BLaER1 treated with 17β-estradiol and CSF1 and Interleukin-3, amounts not matched to agents 10 nM and 100 nM (cell line): Measurements from ENCODE around the gene ADAMTS3.
"Not testable (repeated sequence)": the region's sequence is repeated elsewhere in the genome, so short reads cannot be mapped to it uniquely, and the experiment has no call there.

ENCODE experiments used
- H3K27ac ChIP-seq, 11 experiments: shearing (Covaris generic); formaldehyde crosslinking; 2 replicates each; pipeline ENCODE4 v1.8.1; 2022
- H3K27me3 ChIP-seq, 11 experiments: shearing (Covaris generic); formaldehyde crosslinking; 2 replicates each; pipeline ENCODE4 v1.8.1; 2022
- H3K36me3 ChIP-seq, 11 experiments: shearing (Covaris generic); formaldehyde crosslinking; 2 replicates each; pipeline ENCODE4 v1.8.1; 2022
- H3K4me1 ChIP-seq, 10 experiments: shearing (Covaris generic); formaldehyde crosslinking; 2 replicates each; pipeline ENCODE4 v1.8.1; 2022
- H3K4me2 ChIP-seq, 11 experiments: shearing (Covaris generic); formaldehyde crosslinking; 2 replicates each; pipeline ENCODE4 v1.8.1; 2022
- H3K4me3 ChIP-seq, 10 experiments: shearing (Covaris generic); formaldehyde crosslinking; 2 replicates each; pipeline ENCODE4 v1.8.1; 2022
- H3K9ac ChIP-seq, 11 experiments: shearing (Covaris generic); formaldehyde crosslinking; 2 replicates each; pipeline ENCODE4 v1.8.1; 2022
- H3K9me3 ChIP-seq, 11 experiments: shearing (Covaris generic); formaldehyde crosslinking; replicated peaks in 1 of 11; 2 replicates each; pipeline ENCODE4 v1.8.1; 2022
- H4K20me1 ChIP-seq, 11 experiments: shearing (Covaris generic); formaldehyde crosslinking; 2 replicates each; pipeline ENCODE4 v1.8.1; 2022
- Cebpa-rat ChIP-seq, 11 experiments: shearing (Covaris generic); IDR thresholded peaks; 2 replicates each; pipeline ENCODE4 v1.8.1; 2022

Gene ADAMTS3

DNA sequence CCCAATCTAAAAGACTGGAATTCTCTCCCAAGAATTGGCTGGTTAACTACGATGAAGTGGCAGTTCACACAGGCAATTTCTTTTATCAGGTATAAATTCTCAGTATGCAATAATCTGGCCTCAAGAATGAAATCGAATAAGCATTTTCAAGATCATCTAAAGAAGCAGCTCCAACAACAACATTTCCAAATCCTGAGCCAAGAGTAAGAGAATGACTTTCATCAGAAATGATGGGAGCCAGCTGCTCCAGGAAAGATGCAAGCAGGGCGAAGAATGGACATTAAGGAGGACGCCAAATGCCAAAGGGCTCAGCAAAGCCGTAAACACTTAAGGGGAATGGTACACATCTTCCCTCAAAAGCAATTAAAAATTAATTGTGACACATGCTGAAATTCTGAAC is 12.0 kb downstream of the ADAMTS3 start:
- TF ChIP-seq Cebpa-rat (IDR thresholded peaks at IDR 0.05), result no peak
- no peaks in the 10 kb centered on the region for H3K36me3 ChIP-seq
- no peaks in the 10 kb centered on the region for H4K20me1 ChIP-seq
- no peaks in the 10 kb centered on the region for H3K9me3 ChIP-seq
- H3K4me2 ChIP-seq, result no peak overlapping the region
- no peaks in the 10 kb centered on the region for H3K27me3 ChIP-seq
- H3K9ac ChIP-seq, result no peak overlapping the region
- H3K27ac ChIP-seq, result no peak overlapping the region
- H3K4me1 ChIP-seq, result no peaks in the 10 kb centered on the region
- no peak overlapping the region for H3K4me3 ChIP-seq

- no peaks in the 10 kb centered on the region for H3K9me3 ChIP-seq
- H3K27me3 ChIP-seq, result no peaks in the 10 kb centered on the region
- no peaks in the 10 kb centered on the region for H3K36me3 ChIP-seq
- no peak overlapping the region for H3K9ac ChIP-seq
- no peak overlapping the region for H3K4me2 ChIP-seq
- H3K4me3 ChIP-seq, result no peak overlapping the region
- no peaks in the 10 kb centered on the region for H3K4me1 ChIP-seq
- no peak overlapping the region for H3K27ac ChIP-seq
- H4K20me1 ChIP-seq, result no peaks in the 10 kb centered on the region
- TF ChIP-seq Cebpa-rat (IDR thresholded peaks at IDR 0.05), result no peak
These were observed 13.6 kb downstream of the ADAMTS3 start for GRCh38 chr4:72555377-72555831.

- Histone ChIP-seq H3K9me3 (no peaks in the 10 kb centered on the region), H3K27ac (no peak overlapping the region), H3K4me1 (no peaks in the 10 kb centered on the region), H3K9ac (no peak overlapping the region), H3K4me2 (no peak overlapping the region), H3K4me3 (no peak overlapping the region), H4K20me1 (no peaks in the 10 kb centered on the region), H3K27me3 (no peaks in the 10 kb centered on the region), H3K36me3 (no peaks in the 10 kb centered on the region)
- TF ChIP-seq Cebpa-rat (IDR thresholded peaks at IDR 0.05), result no peak
These were observed 15.3 kb downstream of the ADAMTS3 start for GRCh38 chr4:72553540-72554337.

DNA sequence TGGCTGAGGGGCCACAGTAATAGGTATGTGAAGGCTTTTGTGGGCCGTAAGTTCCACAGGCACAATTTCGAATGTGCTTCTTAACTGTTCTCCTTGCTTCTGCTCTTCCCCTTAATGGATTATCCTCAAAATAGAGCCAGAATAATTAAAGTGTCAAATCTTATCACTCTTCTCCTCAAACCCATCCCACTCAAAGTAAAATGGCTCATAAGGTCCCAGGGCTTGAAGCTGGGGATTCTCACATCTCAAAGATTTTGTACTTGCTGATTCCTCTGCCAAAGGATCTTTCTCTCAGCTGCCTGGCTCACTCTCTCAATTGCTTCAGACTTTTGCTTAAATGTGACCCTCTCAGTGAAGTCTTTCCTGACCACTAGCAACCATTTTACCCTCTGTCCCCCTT is 16.6 kb downstream of the ADAMTS3 start:
- H3K36me3 ChIP-seq, result no peaks in the 10 kb centered on the region
- H3K9me3 ChIP-seq, result no peaks in the 10 kb centered on the region
- H3K4me2 ChIP-seq, result no peak overlapping the region
- H3K27ac ChIP-seq, result no peak overlapping the region
- H4K20me1 ChIP-seq, result no peaks in the 10 kb centered on the region
- H3K27me3 ChIP-seq, result no peaks in the 10 kb centered on the region
- no peak for TF ChIP-seq Cebpa-rat (IDR thresholded peaks at IDR 0.05)
- H3K4me1 ChIP-seq, result no peaks in the 10 kb centered on the region
- no peak overlapping the region for H3K9ac ChIP-seq
- H3K4me3 ChIP-seq, result no peak overlapping the region

DNA sequence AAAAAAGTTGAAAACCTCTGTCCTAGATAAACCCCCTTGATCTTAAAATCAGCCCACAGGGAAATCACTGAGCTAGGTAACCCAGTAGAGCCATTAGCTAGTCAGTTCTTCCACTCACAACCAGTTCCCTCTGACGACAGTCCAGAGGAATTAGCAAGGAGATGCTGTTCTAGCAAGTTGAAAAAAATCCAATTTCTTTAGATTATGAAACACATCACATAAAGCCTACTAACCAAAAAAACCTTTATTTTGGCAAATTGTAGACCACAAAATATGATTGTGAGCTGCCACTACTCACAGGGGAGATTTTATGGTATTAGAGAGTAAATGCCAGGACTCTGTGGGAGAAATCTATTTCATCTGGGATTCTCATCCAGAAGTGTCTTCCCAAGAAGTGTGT is 22.6 kb downstream of the ADAMTS3 start:
- TF ChIP-seq Cebpa-rat (IDR thresholded peaks at IDR 0.05), result no peak
- H3K4me2 ChIP-seq, result no peak overlapping the region
- H3K27me3 ChIP-seq, result no peaks in the 10 kb centered on the region
- H3K9me3 ChIP-seq, result peaks cover 0 to 2% (median under 1%) of the 10 kb centered on the region in 11 experiments; a peak in 13 of 22 replicates
- H3K36me3 ChIP-seq, result no peaks in the 10 kb centered on the region
- no peaks in the 10 kb centered on the region for H3K4me1 ChIP-seq
- no peak overlapping the region for H3K27ac ChIP-seq
- no peak overlapping the region for H3K9ac ChIP-seq
- no peaks in the 10 kb centered on the region for H4K20me1 ChIP-seq
- no peak overlapping the region for H3K4me3 ChIP-seq

DNA sequence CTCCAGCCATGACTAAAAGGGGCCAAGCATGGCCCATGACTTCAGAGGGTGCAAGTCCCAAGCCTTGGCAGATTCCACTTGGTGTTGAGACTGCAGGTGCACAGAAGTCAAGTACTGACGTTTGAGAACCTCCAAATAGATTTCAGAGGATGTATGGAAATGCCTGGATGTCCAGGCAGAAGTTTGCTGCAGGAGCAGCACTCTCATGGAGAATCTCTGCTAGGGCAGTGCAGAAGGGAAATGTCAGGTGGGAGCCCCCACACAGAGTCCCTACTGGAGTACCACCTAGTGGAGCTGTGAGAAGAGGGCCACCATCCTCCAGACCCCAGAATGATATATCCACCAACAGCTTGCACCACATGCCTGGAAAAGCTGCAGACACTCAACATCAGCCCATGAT is 28.3 kb downstream of the ADAMTS3 start:
- not testable (repeated sequence) for H3K36me3 ChIP-seq, H3K4me1 ChIP-seq, H3K4me3 ChIP-seq, H4K20me1 ChIP-seq, H3K4me2 ChIP-seq, H3K9ac ChIP-seq, H3K27me3 ChIP-seq, H3K27ac ChIP-seq
- peaks cover 15 to 41% (median 26%) of the 10 kb centered on the region in 11 experiments for H3K9me3 ChIP-seq

GRCh38 chr4:72538006-72538405 is 31.0 kb downstream of the ADAMTS3 start:
- TF ChIP-seq Cebpa-rat (IDR thresholded peaks at IDR 0.05), result no peak
- no peak overlapping the region for H3K9ac ChIP-seq

DNA sequence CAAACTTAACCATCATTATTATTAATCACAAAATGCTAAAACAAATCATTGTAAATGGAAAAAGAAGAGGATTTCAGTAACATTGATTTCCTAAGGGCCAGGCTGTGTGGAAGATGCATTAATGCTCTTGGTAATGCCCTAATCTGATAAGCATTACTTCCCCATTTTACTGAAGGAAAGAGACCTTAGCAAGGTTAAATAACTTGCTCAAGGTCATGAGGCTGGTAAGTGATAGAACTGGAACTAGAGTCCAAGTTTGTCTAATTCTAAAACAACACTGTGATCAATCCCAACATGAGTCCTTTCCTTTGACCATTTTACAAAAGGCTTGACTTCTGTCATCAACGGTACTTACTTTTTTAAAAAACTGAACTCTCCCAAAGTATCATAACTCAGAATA is 32.6 kb downstream of the ADAMTS3 start:
- Histone ChIP-seq H3K27me3 (no peaks in the 10 kb centered on the region), H3K4me2 (no peak overlapping the region), H3K4me1 (no peaks in the 10 kb centered on the region), H3K9ac (no peak overlapping the region), H3K9me3 (peaks cover 17 to 40% (median 26%) of the 10 kb centered on the region in 11 experiments), H3K36me3 (no peaks in the 10 kb centered on the region), H4K20me1 (no peaks in the 10 kb centered on the region), H3K27ac (no peak overlapping the region), H3K4me3 (no peak overlapping the region)
- no peak for TF ChIP-seq Cebpa-rat (IDR thresholded peaks at IDR 0.05)

More at GRCh38 chr4:72538006-72538405, 31.0 kb downstream of the ADAMTS3 start:
- no peak overlapping the region for H3K4me2 ChIP-seq
- peaks cover 18 to 41% (median 26%) of the 10 kb centered on the region in 11 experiments for H3K9me3 ChIP-seq
- no peaks in the 10 kb centered on the region for H3K4me1 ChIP-seq
- H3K27me3 ChIP-seq, result no peaks in the 10 kb centered on the region
- H3K27ac ChIP-seq, result no peak overlapping the region
- no peaks in the 10 kb centered on the region for H3K36me3 ChIP-seq
- H4K20me1 ChIP-seq, result no peaks in the 10 kb centered on the region
- no peak overlapping the region for H3K4me3 ChIP-seq

GRCh38 chr4:72531768-72532290 is 37.2 kb downstream of the ADAMTS3 start:
- no peak for TF ChIP-seq Cebpa-rat (IDR thresholded peaks at IDR 0.05)
- H3K9ac ChIP-seq, result no peak overlapping the region

GRCh38 chr4:72531322-72531721 is 37.7 kb downstream of the ADAMTS3 start:
- no peak overlapping the region for H3K27ac ChIP-seq
- H3K4me1 ChIP-seq, result no peaks in the 10 kb centered on the region
- H3K36me3 ChIP-seq, result no peaks in the 10 kb centered on the region
- H3K27me3 ChIP-seq, result no peaks in the 10 kb centered on the region
- H4K20me1 ChIP-seq, result no peaks in the 10 kb centered on the region
- H3K9ac ChIP-seq, result no peak overlapping the region
- H3K9me3 ChIP-seq, result 0 out of 22 replicates have a peak, but pooled peaks cover 0 to 4% (median 0%) of the 10 kb centered on the region in 11 experiments
- no peak overlapping the region for H3K4me3 ChIP-seq
- TF ChIP-seq Cebpa-rat (IDR thresholded peaks at IDR 0.05), result no peak
- no peak overlapping the region for H3K4me2 ChIP-seq

More at GRCh38 chr4:72531768-72532290, 37.2 kb downstream of the ADAMTS3 start:
- Histone ChIP-seq H3K36me3 (no peaks in the 10 kb centered on the region), H4K20me1 (no peaks in the 10 kb centered on the region), H3K27ac (no peak overlapping the region), H3K9me3 (0 out of 22 replicates have a peak, but pooled peaks cover 0 to 4% (median 0%) of the 10 kb centered on the region in 11 experiments), H3K4me1 (no peaks in the 10 kb centered on the region), H3K27me3 (no peaks in the 10 kb centered on the region), H3K4me3 (no peak overlapping the region), H3K4me2 (no peak overlapping the region)
